GM18907 (cell line): ENCODE data around the gene GLB1L2.

Source experiments
- ATAC-seq: cut with Tn5 transposase; IDR thresholded peaks from one replicate; pipeline ENCODE4 v1.9.1; 2021; ENCODE audit warnings: mild to moderate bottlenecking, moderate library complexity; ENCODE audit not compliant: unreplicated experiment

Gene GLB1L2

DNA sequence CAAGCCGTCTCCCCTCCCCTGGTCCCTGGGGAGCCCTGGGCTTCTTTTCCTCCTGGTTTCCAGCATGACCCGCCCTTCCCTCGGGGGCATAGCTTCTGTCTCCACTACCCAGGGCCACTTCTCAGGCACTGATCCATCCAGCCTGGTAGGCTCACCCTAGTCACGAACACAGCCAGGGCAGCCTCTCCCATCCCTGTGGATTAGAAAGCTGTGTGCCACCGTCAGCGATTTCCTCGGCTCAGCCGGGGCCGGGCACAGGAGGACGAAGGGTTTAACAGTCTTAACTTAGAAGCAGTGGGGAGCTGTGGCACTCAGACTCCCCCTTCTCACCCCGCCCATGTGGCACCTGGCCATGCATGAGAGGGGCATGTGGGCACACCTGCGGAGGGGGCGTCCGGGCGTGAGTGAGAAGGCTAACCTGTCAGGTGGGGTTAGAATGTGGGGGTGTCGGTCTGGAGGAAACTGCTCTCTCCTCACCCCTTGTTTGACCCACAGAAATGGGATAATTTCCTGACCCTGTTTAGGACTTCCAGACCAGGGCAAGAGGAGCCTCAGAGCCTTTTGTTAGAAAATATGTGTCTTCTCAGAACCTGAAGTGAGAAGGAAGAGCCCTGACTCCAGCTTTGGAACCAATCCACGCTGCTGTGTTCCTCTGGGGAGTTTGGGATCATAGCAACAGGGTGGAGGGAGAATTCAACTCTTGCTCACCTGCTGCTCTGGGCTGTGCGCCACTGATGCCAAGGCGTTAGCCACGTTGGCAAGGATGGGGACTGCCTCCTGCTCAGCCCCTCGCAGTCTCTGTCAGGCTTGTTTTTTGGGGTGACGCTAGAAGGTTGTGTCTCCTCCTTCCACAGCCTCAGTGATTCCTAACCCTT lies 14.6 kb downstream of the GLB1L2 start:
- no peak for ATAC-seq

DNA sequence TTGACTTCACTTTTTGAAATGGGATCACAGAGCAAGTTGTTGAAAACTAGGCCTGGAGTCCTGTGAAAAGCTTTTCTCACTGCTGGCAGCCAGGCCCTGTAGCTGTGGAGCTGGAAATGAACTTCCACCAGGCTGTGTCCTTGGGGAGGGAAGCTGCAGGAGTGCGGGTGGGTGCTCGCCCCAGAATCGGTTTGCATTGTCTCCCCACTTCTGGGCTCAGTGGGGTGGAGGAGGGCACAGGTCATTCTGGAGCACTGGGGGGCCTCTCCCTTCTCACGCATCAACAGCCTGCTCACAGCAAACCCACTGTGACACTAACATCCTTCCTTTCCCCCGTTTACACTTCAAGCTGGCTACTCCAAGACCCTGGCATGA lies 15.2 kb downstream of the GLB1L2 start:
- ATAC-seq = no peak

DNA sequence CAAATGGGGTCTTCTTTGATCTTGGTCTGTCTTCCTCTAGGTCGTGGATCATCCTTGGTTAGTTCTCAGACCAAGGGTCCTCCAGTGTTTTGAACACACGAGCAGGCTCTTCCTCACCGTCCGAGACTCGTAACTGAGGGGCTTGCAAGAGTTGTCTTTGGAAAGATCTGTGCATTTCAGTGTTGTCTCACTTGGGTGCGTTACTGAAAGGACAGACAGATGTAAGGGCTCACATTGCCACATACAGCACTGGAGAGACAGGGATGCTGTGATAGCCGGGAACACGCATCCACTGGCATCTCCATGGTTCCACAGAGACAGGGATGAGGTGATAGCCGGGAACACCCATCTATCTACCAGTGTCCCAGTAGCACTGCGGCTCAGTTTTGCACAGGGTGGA lies 15.7 kb downstream of the GLB1L2 start:
- no peak for ATAC-seq

DNA sequence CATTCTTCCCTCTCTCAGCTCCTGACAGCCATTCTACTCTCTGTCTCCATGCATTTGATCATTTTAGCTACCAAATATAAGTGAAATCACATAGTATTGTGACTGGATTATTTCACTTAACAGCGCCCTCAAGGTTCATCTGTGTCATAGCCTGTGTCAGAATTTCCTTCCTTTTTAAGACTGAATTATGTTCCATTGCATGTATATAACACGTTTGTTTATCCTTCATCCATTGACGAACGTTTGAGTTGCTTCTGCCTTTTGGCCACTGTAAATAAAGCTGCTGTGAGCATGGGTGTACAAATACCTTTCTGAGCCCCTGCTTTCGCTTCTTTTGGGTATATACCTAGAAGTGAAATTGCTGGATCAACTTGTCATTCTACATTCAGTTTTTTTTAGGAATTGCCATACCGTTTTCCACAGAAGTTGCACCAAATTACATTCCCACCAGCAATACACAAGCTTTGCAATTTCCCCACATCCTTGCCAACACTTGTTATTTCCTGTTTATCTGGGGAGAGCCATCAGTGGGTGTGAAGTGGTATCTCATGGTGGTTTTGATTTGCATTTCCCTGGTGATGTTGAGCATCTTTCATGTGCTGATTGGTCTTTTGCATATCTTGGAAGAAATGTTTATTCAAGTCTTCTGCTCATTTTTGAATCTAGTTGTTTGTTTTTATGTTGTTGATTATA lies 17.5 kb downstream of the GLB1L2 start:
- ATAC-seq = no peak

DNA sequence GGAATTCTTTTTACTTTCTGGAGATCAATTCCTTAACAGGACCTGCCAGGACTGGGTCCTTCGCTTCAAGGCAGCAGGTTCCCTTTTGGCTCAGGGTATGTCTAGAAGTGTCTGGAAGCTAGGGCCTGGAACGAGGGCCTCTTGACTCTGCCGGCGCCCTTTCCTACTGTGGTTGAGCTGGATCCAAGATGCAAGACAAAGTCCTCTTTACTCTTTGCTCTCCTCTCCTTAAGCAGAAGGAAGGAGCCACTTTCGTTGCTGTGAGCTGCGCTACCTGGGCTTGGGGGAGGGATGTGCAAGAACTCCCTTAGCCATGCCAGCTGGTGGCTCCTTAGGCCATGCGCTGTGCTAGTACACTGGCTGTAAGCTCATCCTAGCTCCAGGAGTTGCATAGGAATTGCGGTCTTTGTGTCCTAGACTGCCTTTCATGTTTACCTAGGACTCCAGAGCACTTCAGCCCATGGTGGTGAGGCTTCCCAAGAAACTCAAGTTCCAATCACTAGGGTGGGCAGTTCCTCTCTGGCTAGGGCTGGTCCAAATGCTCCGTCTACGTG lies 18.1 kb downstream of the GLB1L2 start:
- ATAC-seq = no peak

DNA sequence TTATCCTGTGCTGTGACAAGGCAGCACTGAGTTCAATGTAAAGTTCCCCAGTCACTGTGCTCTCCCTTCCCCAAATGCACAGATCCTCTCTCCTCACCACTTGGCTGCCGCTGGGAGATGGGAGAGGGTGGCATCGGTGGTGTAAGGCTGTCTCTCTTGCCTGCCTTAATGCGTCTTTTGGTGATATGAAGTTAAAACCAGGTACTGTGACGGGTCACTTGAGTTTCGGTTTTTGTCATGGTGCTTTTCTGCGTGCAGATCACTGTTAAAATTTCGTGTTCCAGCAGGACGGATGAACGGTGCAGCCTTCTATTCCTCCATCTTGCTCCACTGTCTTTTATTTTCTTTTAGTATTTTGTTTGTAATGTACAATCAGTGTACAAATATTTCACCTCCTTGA lies 18.6 kb downstream of the GLB1L2 start:
- no peak for ATAC-seq

DNA sequence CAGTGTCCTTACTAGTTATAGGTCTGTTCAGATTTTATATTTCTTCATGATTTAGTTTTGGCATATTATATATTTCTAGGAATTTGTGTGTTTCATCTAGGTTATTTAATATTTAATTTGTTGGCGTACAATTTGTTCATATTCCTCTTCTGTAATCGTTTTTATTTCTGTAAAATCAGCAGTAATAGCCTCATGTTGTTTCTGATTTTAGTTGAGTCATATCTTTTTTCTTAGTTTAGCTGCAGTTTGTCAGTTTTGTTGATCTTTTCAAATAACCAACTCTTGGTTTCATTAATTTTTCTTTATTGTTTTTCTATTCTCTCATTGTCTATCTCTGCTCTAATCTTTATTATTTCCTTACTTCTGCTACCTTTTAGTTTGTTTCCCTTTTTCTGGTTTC lies 20.3 kb downstream of the GLB1L2 start:
- ATAC-seq = no peak

DNA sequence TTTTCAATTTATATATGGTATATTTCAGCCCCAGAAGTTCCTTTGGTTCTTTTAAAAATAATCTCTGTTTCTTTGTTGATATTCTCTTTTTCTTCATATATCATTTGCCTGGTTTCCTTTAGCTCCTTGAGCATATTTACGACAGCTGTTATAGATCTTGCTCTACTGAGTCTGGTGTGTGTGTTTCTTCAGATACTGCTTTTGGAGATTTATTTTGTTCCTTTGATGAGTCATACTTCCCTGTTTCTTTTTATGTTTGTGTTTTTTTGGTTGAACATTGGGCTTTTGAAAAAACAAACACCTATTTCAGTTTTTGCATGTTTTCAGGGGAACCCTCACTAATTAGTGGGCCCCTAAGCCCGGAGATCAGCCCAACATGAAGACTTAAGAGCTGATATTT lies 23.3 kb downstream of the GLB1L2 start:
- ATAC-seq = no peak

DNA sequence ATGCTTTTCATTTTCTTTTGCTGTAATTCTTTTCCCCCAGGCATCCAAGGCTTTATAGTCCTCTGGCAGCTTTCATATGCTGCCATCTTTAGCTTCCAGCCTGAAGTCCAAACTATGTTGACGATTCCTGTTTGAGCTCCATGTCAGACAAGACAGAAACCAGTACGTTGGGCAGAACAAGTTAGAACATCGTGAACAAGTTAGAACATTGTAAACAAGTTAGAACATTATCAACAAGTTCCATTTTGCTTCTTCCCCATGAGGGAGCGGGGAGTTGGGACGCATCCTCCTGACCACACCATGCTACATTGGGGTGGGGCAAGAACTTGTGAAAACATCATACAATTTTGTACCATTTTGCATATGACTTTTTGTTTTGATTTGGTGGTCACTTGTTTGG lies 23.9 kb downstream of the GLB1L2 start:
- no peak for ATAC-seq

DNA sequence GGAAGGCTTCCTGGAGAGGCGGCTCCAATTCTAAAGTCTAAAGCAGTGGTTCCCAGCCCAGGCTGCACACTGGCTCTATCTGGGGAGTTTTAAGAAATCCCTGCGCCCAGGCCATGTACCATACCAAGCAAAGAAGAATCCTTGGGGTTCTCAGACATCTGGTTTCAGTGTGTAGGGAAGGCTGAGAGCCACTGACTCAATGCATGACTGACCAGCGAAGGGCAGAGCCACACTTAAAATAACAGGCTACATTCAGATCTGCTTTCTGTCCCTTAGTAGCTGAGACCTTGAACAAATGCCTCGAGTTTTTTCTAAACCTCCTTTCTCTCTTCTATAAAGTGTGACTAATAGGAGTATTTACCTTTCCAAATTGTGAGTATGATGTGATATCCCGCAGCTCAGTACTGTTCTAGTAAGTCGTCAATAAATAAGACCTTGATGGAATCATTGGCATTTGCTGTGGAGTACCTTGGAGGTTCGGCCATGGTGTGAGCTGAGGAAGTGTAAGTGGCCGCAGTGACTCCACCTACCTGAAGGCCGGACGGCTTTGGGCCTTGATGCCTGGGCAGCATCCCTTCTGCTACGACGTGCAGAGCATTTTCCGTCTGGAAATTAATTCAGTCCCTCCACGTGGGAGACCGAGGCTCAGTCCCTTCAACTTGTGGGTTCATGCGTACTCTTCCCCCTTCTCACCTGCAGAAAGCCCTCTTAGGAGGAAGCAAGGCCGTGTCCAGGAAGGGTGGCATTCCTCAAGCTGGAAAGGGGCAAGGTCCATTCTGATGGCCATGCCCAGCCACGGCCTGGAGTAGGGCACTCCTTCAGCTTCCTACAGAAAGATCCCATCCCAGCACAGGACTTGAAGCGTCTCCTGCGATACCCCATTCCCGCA lies 25.1 kb downstream of the GLB1L2 start:
- no peak for ATAC-seq

DNA sequence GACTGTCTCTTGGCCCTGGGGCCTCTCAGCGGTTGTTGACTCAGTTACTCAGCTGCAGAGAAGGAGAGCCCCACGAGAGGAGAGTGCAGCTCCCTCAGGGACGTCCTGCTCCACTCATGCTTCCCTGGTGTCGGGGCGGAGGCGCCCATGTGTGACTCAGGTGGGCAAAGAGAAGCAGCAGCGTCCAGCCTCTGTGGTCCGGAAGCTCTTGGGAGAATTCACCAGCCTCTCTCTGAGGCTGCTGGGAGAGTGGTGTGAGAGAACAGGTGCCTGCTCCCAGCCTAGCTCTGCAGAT lies 25.7 kb downstream of the GLB1L2 start:
- no peak for ATAC-seq

DNA sequence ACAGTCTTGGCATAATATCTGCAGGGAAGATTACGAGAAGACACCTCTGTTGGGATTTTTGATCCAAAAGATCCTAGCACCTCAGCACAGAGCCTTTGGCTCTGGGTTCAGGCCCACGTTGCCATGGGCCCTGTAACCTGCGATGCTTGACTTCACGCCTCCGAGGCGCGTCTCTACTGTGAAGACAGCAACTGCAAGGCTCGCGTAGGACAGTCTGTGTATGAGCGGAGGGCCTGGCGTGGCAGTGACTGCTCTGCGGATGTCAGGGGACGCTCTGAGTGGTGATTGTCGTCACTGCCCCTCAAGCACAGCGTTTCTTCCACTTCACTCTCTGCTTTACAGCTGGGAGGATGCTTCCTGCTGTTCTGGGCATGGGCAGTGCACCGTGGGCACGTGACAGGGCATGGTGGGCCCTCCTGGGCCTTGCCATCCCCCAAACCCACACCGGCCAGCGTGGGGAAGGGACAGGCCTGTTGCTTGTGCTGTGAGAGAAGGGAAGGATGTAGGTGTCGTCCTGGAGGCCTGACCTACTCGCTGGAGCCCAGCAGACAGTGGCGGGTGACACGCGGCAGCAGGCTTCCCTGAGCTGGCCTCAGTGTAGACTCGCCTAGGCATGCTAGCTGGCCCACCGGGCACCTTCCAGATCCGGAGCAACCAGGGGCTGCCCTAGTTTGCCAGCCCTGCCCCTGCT lies 26.5 kb downstream of the GLB1L2 start:
- ATAC-seq = no peak

DNA sequence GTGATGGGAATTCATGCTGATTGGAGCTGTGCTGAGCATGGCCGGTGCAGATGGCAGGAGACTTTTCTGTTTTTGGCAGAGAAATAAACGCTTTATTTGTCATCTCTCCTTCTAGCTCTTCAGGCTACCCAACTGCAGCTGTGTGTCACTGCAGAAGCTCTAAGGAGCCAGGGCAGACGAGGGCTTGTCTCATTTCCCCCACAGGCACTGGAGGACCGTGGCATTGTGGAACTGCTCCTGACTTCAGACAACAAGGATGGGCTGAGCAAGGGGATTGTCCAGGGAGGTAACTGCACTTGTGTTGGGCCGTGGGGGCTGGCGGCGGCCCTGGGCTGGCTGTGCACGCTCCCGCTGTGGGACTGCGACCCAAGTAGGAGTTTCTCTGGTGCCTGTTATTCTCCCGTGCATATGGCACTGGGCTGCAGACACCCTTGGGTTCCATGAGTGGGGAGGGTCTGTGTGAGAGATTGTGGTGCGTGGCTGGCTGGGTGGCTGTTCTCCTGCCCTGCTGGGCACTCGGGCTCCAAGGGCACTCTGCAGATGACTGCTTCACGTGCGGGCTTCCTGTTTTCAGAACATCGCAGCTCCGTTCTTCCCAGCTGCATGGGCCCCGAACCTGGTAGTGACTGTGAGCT lies 27.2 kb downstream of the GLB1L2 start:
- ATAC-seq = no peak

DNA sequence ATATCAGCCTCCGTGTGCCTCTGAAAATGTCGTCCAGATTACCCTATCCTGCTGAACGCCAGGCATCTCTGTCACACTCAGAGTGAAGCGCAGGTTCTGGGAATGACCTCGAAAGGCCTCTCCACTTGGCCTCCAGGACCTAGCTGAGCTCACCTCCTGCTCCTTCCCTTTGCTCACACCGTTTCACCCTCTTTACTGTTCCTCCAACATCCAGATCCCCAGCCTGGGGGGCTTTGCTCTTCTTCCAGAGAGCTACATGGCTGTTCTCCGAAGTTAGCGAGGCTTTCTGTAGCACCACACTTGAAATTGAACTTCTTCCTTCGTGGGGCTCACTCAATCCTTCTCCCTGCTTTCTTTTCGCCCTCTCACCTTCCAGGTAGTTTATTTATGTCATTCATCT lies 27.9 kb downstream of the GLB1L2 start:
- ATAC-seq = no peak

DNA sequence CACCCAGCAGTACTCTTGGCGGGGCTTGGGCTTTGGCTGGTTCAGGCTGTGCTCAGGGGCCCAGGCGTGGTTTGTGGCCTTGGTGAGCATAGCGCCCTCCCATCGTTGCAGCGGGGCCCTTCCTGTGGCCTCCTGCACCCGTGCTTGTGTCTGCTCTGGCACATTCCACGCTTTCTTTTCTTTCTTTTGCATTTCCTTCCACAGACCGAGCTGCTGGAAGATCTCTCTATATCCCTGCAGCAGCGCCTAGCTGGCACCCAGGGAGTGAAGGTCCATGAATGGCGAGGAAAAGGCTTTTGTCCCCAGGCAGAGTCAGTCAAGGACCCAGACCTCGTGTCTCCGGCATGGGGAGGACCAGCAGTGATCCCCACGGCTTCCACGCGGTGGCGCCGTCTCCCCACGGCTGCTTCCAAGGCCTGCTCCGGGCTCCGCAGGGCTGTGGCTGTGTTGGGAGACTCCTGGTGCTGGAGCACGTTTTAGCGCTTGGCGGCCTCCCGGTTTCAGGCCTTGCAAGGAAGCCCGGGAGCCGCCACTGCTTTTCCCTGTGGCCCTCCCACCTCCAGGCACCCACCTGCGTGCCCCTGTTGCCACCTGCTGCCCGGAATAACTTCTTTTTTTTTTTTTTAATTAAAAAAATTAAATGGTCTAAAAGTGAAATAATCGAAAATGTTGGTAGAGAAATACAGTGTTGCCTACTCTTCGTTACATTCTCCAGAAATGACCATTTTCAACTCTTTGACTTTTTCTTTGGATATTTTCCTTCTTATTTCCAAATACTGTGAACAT lies 28.5 kb downstream of the GLB1L2 start:
- ATAC-seq = peak; percentile 67

DNA sequence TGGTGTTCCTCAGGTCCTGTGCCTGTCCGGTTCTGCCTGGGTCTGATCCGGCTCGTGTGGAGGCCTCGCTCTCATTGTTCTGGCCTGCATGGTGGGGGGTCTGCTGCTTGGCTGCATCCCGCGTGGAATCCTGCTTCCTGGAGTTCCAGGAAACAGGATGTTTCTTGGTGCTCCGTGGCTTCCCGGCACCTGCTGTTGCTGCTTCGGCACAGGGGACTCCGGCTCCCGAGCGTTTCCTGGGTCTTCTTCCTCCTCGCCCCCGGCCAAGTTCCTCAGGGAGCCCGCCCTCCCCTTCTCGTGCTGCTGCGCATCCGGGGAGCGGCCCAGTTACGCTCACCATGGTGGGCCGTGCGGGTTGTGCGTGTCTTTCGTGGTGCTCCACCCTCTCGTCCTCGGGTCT lies 29.9 kb downstream of the GLB1L2 start:
- ATAC-seq = no peak

DNA sequence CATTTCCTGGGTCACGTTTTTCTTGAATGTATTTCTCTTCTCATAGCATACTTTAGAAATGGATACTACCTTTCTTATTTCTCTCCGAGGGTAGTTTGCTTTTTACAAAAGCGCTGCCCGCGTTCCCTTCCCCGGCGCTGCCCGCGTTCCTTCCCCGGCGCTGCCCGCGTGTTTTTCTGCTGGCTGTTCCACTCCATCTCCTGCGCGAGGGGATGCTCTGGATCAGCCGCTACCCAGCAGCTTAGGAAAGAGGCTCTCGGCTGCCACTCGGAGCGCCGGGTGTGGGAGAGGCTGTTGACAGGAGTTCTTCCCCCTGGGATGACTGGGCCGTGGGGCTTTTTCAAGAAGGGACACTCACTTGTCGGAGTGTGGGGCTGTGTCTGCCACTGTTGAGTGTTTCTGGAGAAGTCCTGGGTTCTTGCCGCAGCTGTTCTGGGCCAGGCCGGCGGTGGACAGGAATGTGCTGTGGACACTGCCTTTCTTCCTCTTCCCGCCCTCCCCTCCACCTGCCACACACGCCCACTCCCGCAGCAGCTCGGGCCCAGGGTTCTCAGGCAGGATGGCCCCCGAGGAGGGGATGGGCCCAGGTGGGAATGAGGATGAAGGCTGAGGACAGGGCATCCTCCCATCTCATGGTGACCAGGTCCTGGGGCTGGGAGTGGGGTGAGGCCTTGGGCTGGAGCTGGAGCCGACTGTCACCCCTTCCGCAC lies 30.6 kb downstream of the GLB1L2 start:
- no peak for ATAC-seq

DNA sequence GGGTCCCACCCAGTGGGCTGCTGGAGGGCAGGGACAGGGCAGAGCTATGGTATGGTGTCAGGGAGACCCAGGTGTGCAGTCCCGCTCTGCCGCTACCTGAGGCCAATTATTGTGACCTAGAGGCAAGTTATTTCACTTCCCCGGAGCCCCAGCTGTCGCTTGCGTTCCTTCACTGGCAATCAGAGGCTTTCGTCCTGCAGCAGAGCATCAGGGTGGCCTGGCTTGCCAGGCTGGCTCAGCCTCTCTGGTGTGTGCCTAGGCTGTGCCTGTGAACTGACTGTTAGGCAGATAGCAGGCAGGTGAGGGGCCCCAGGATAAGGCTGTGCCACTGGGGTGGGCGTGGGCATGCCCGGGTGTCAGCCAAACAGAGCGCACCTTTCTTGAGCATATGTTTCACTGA lies 31.4 kb downstream of the GLB1L2 start:
- no peak for ATAC-seq

DNA sequence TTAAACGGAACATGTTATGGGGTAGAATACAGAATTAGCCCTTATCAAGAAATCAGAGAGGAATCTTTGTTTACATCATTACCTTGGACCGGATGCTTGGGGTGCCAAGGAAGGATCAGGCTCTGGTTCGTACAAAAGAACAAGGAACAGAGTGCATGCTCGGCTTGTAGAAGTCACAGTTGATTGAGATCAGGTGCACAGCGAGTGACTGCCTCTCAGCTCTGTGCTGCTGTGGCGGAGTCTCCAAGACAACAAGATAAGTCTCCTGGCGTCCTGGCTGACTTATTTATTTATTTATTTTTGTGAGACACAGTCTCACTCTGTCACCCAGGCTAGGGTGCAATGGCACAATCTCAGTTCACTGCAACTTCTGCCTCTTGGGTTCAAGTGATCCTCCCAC lies 31.8 kb downstream of the GLB1L2 start:
- no peak for ATAC-seq
